Iris pigment epithelial cell (primary cell): Measurements from ENCODE around the gene FASTK.
"Not testable (repeated sequence)": the region's sequence is repeated elsewhere in the genome, so short reads cannot be mapped to it uniquely, and the experiment has no call there.

Experiments
- DNase-seq: peaks from one replicate; pipeline ENCODE4 v3.0.0-alpha.2; 2011; ENCODE audit warnings: low read depth

Gene FASTK

GRCh38 chr7:151027728-151028130 lies 52.9 kb downstream of the FASTK start:
- not testable (repeated sequence) for DNase-seq

GRCh38 chr7:151026771-151027727 lies 53.6 kb downstream of the FASTK start:
- not testable (repeated sequence) for DNase-seq
